Testis (tissue), 3 donors: ENCODE measurements around the gene SEC31A. TPM values are rescaled to one million over a fixed set of nuclear protein-coding genes. Genes with fewer than 3 reads are reported as not detected.

Source experiments
- DNase-seq: peaks from one replicate; pipeline ENCODE4 v3.0.0-alpha.2; 2019
- H3K27ac ChIP-seq, 2 donors: fragments of 200-600 bp; sonication (generic); one replicate each; pipeline ENCODE4 v1.5.1; 2019
- H3K27me3 ChIP-seq: fragments of 200-600 bp; sonication (generic); one replicate; pipeline ENCODE4 v1.5.1; 2019
- H3K36me3 ChIP-seq: fragments of 200-600 bp; sonication (generic); one replicate; pipeline ENCODE4 v1.5.1; 2017; ENCODE audit warnings: low read depth; ENCODE audit errors: missing control alignments
- H3K4me1 ChIP-seq: fragments of 200-600 bp; sonication (generic); one replicate; pipeline ENCODE4 v1.5.1; 2019
- H3K4me3 ChIP-seq, 2 donors: fragments of 200-600 bp; sonication (generic); one replicate each; pipeline ENCODE4 v1.5.1; 2017 to 2019
- H3K9me3 ChIP-seq: fragments of 200-600 bp; sonication (generic); one replicate; pipeline ENCODE4 v1.5.1; 2017
- CTCF ChIP-seq, 3 experiments: fragments of 450-650 bp in 2 of 3; fragments of 200-600 bp in 1 of 3; sonication (generic) in 1 of 3; IDR thresholded peaks; one replicate each; pipeline ENCODE4 v1.5.1; 2016 to 2019; ENCODE audit warnings: antibody characterized with exemption in 3 of 3, mild to moderate bottlenecking in 2 of 3, moderate library complexity in 1 of 3
- POLR2A ChIP-seq: fragments of 450-650 bp; IDR thresholded peaks from one replicate; pipeline ENCODE4 v1.6.1; 2017; ENCODE audit warnings: antibody characterized with exemption, mild to moderate bottlenecking, moderate library complexity
- WGBS, 2 donors: methylation state at CpG; one replicate each; pipeline ENCODE4 v1.1.5; 2018; 5-methylcytosine and 5-hydroxymethylcytosine counted together
- intact Hi-C: fragments of 100-400 bp; cut with DNase I; formaldehyde crosslinking; loops from one replicate; pipeline ENCODE4 v1.15.1; 2023; ENCODE audit warnings: low total_unique reads
- polyA plus RNA-seq: library from polyadenylated mRNA; stranded (reverse); fragments of 350-450 nt; fragmentation: Illumina TruSeq; extraction: RNeasy Lipid Tissue Mini Kit (QIAGEN cat#74804); gene quantifications from one replicate; pipeline ENCODE4 v1.2.3, GENCODE V29; 2014; ENCODE audit warnings: low read depth, low replicate concordance; ENCODE audit not compliant: insufficient read depth
- total RNA-seq, 2 donors: library from RNA; depleted of rRNA; stranded (reverse); fragments of >200 nt; gene quantifications; one replicate each; pipeline ENCODE4 v1.2.3, GENCODE V29; 2016

SEC31A gene
- total and polyA plus RNA-seq, 3 donors from 2014 or later, result 131 to 191 (median 168) TPM

GRCh38 chr4:82810176-82810575 lies 80.8 kb downstream of the SEC31A start:
- Histone ChIP-seq H3K4me3 (no peak overlapping the region), H3K27ac (no peak overlapping the region), H3K4me1 (peaks cover 5% of the 10 kb centered on the region), H3K27me3 (no peaks in the 10 kb centered on the region), H3K9me3 (no peaks in the 10 kb centered on the region), H3K36me3 (no peaks in the 10 kb centered on the region)
- intact Hi-C loops, result no loop called here
- TF ChIP-seq CTCF (IDR thresholded peaks at IDR 0.05), result no peak
- TF ChIP-seq POLR2A, result no peak
- 43 to 52% methylated on average over 4 of the region's 4 CpGs for WGBS, 2 donors
- no peak for DNase-seq

GRCh38 chr4:82809619-82810018 lies 81.3 kb downstream of the SEC31A start:
- no peak overlapping the region for H3K27ac ChIP-seq
- intact Hi-C loops, result no loop called here
- peaks cover 5% of the 10 kb centered on the region for H3K4me1 ChIP-seq
- H3K27me3 ChIP-seq, result no peaks in the 10 kb centered on the region
- no peak overlapping the region for H3K4me3 ChIP-seq
- H3K36me3 ChIP-seq, result no peaks in the 10 kb centered on the region
- no peaks in the 10 kb centered on the region for H3K9me3 ChIP-seq
- TF ChIP-seq POLR2A (no peak), CTCF (IDR thresholded peaks at IDR 0.05) (no peak)
- DNase-seq, result no peak

GRCh38 chr4:82803746-82804145 lies 87.2 kb downstream of the SEC31A start:
- TF ChIP-seq POLR2A (no peak), CTCF (IDR thresholded peaks at IDR 0.05) (no peak)
- Histone ChIP-seq H3K27me3 (no peaks in the 10 kb centered on the region), H3K4me1 (peaks cover 22% of the 10 kb centered on the region), H3K4me3 (no peak overlapping the region), H3K36me3 (no peaks in the 10 kb centered on the region), H3K27ac (no peak overlapping the region), H3K9me3 (no peaks in the 10 kb centered on the region)
- 97 to 98% methylated on average over 4 of the region's 4 CpGs for WGBS, 2 donors
- DNase-seq, result no peak
- intact Hi-C loops, result no loop called here

GRCh38 chr4:82802911-82803310 lies 88.0 kb downstream of the SEC31A start:
- Histone ChIP-seq H3K36me3 (no peaks in the 10 kb centered on the region), H3K27ac (no peak overlapping the region), H3K4me1 (peaks cover 22% of the 10 kb centered on the region), H3K9me3 (no peaks in the 10 kb centered on the region), H3K4me3 (no peak overlapping the region), H3K27me3 (no peaks in the 10 kb centered on the region)
- WGBS, 2 donors, result 75 to 82% methylated on average over 2 of the region's 2 CpGs
- no peak for DNase-seq
- intact Hi-C loops, result no loop called here
- TF ChIP-seq CTCF (IDR thresholded peaks at IDR 0.05), result no peak
- no peak for TF ChIP-seq POLR2A

GRCh38 chr4:82801910-82802521 lies 88.9 kb downstream of the SEC31A start:
- Histone ChIP-seq H3K36me3 (no peaks in the 10 kb centered on the region), H3K27ac (no peak overlapping the region), H3K27me3 (no peaks in the 10 kb centered on the region), H3K9me3 (no peaks in the 10 kb centered on the region), H3K4me1 (peaks cover 22% of the 10 kb centered on the region), H3K4me3 (no peak overlapping the region)
- 63 to 64% methylated on average over 3 of the region's 3 CpGs for WGBS, 2 donors
- peak in 2 of 3 experiments; percentile 13 to 34 for TF ChIP-seq CTCF (IDR thresholded peaks at IDR 0.05)
- TF ChIP-seq POLR2A, result no peak
- peak; percentile 53 for DNase-seq
- intact Hi-C loops, result no loop called here
